ENCODE data around the gene ACSM3. TPM values are rescaled to one million over a fixed set of nuclear protein-coding genes. Genes with fewer than 3 reads are reported as not detected.
A peak's percentile ranks its signal among the peaks of the same experiment; 100 is the strongest.

ACSM3 gene
- total and polyA plus RNA-seq, 9 of the 15 experiments (the other 6 are each of a cell fraction or from before 2014, with no cell fraction given), result 112 to 420 (median 182) TPM

GRCh38 chr16:20806168-20807050 is 42.6 kb downstream of the ACSM3 start, which contains the start of the genes ERI2 and REXO5 (continued):
- TF ChIP-seq TFAP4 (CRISPR knock-in tag; IDR thresholded peaks at IDR 0.05; ENCODE audit: borderline replicate concordance), result peak; percentile 100
- TF ChIP-seq GABPB1 (CRISPR knock-in tag; IDR thresholded peaks at IDR 0.05), result peak; percentile 96
- TF ChIP-seq TOE1 (IDR thresholded peaks at IDR 0.05; ENCODE audit: borderline replicate concordance), result peak; percentile 81
- TF ChIP-seq TOE1 (CRISPR knock-in tag; IDR thresholded peaks at IDR 0.05; ENCODE audit: borderline replicate concordance, low read depth), result no peak
- TF ChIP-seq ASH1L (IDR thresholded peaks at IDR 0.05; ENCODE audit: borderline replicate concordance, low read depth, partially characterized antibody), result peak; percentile 24
- TF ChIP-seq SNIP1 (IDR thresholded peaks at IDR 0.05; ENCODE audit: low read depth), result no peak
- no peak for TF ChIP-seq FOXJ3 (CRISPR knock-in tag; IDR thresholded peaks at IDR 0.05)
- TF ChIP-seq RFX5 (IDR thresholded peaks at IDR 0.05; ENCODE audit: low read depth, low read length), result no peak
- TF ChIP-seq RBFOX2 (IDR thresholded peaks at IDR 0.05; ENCODE audit: low read depth, low read length), result peak; percentile 98
- TF ChIP-seq SIN3B (IDR thresholded peaks at IDR 0.05; ENCODE audit: low read depth), result peak; percentile 77
- TF ChIP-seq POLR2AphosphoS5 (IDR thresholded peaks at IDR 0.05; ENCODE audit: control insufficient read depth, insufficient read depth, low read depth, low read length), result peak; percentile 92
- TF ChIP-seq ZNF24 (IDR thresholded peaks at IDR 0.05), result peak; percentile 28; the same call in 1 of the 2 replicates
- peak; percentile 61 for TF ChIP-seq SP1 (CRISPR knock-in tag; IDR thresholded peaks at IDR 0.05)
- TF ChIP-seq ZNF408 (CRISPR knock-in tag; IDR thresholded peaks at IDR 0.05; ENCODE audit: low read depth), result no peak
- TF ChIP-seq ZNF639 (CRISPR knock-in tag; conservative IDR thresholded peaks at IDR 0.05 in 1 of 2, IDR thresholded peaks at IDR 0.05 in 1 of 2), result peak in 1 of 2 experiments; percentile 93; a peak in 2 of 4 replicates
- TF ChIP-seq TARDBP (IDR thresholded peaks at IDR 0.05), result no peak
- TF ChIP-seq ZNF668 (CRISPR knock-in tag; IDR thresholded peaks at IDR 0.05), result peak; percentile 11; the same call in 1 of the 2 replicates
- TF ChIP-seq, protein P1, sequence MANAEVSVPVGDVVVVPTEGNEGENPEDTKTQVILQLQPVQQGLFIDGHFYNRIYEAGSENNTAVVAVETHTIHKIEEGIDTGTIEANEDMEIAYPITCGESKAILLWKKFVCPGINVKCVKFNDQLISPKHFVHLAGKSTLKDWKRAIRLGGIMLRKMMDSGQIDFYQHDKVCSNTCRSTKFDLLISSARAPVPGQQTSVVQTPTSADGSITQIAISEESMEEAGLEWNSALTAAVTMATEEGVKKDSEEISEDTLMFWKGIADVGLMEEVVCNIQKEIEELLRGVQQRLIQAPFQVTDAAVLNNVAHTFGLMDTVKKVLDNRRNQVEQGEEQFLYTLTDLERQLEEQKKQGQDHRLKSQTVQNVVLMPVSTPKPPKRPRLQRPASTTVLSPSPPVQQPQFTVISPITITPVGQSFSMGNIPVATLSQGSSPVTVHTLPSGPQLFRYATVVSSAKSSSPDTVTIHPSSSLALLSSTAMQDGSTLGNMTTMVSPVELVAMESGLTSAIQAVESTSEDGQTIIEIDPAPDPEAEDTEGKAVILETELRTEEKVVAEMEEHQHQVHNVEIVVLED (CRISPR knock-in tag; IDR thresholded peaks at IDR 0.05), result peak; percentile 14; the same call in 1 of the 2 replicates
- peak; percentile 70; the same call in 1 of the 2 replicates for TF ChIP-seq LEF1 (IDR thresholded peaks at IDR 0.05)
- TF ChIP-seq, protein P2, sequence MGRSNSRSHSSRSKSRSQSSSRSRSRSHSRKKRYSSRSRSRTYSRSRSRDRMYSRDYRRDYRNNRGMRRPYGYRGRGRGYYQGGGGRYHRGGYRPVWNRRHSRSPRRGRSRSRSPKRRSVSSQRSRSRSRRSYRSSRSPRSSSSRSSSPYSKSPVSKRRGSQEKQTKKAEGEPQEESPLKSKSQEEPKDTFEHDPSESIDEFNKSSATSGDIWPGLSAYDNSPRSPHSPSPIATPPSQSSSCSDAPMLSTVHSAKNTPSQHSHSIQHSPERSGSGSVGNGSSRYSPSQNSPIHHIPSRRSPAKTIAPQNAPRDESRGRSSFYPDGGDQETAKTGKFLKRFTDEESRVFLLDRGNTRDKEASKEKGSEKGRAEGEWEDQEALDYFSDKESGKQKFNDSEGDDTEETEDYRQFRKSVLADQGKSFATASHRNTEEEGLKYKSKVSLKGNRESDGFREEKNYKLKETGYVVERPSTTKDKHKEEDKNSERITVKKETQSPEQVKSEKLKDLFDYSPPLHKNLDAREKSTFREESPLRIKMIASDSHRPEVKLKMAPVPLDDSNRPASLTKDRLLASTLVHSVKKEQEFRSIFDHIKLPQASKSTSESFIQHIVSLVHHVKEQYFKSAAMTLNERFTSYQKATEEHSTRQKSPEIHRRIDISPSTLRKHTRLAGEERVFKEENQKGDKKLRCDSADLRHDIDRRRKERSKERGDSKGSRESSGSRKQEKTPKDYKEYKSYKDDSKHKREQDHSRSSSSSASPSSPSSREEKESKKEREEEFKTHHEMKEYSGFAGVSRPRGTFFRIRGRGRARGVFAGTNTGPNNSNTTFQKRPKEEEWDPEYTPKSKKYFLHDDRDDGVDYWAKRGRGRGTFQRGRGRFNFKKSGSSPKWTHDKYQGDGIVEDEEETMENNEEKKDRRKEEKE (IDR thresholded peaks at IDR 0.05; ENCODE audit: borderline replicate concordance in 1 of 2, control insufficient read depth in 1 of 2, low read depth in 2 of 2, low read length in 1 of 2), result no peak

All from K562 (cell line).